ENCODE results near the gene RASD2.

- no peak for TF ChIP-seq CTCF (IDR thresholded peaks at IDR 0.05)
- TF ChIP-seq POLR2A (IDR thresholded peaks at IDR 0.05) = no peak
These were observed 30.1 kb upstream of the RASD2 start for GRCh38 chr22:35510481-35510934.
